GM12878 (cell line): ENCODE measurements around the gene TIMM17A. TPM values are rescaled to one million over a fixed set of nuclear protein-coding genes. Genes with fewer than 3 reads are reported as not detected.
A peak's percentile ranks its signal among the peaks of the same experiment; 100 is the strongest.

Experiments used
- ASH2L ChIP-seq: fragments of 300-600, 200-600 bp; sonication (generic); IDR thresholded peaks from 2 replicates; pipeline ENCODE4 v1.6.1; 2017; ENCODE audit warnings: low read depth, mild to moderate bottlenecking, borderline replicate concordance
- BCL3 ChIP-seq: IDR thresholded peaks from 2 replicates; pipeline ENCODE4 v1.6.1; 2011; ENCODE audit warnings: borderline replicate concordance, low read depth, mild to moderate bottlenecking, moderate library complexity, low read length; ENCODE audit not compliant: insufficient read depth, poor library complexity, severe bottlenecking
- CBFB ChIP-seq: IDR thresholded peaks from 2 replicates; pipeline ENCODE4 v1.6.1; 2016; ENCODE audit warnings: antibody characterized with exemption, low read depth
- E4F1 ChIP-seq: fragments of 450-650 bp; IDR thresholded peaks from 2 replicates; pipeline ENCODE4 v1.6.1; 2018; ENCODE audit warnings: borderline replicate concordance, mild to moderate bottlenecking; ENCODE audit not compliant: partially characterized antibody
- ESRRA ChIP-seq: IDR thresholded peaks from 2 replicates; pipeline ENCODE4 v1.6.1; 2012; ENCODE audit warnings: mild to moderate bottlenecking, low read length, improper control_type of control experiment
- FOXK2 ChIP-seq: fragments of 450-650 bp; IDR thresholded peaks from 2 replicates; pipeline ENCODE4 v1.6.1; 2017; ENCODE audit warnings: mild to moderate bottlenecking, moderate library complexity
- IKZF2 ChIP-seq, 2 experiments: fragments of 450-650 bp; IDR thresholded peaks; 2 replicates each; pipeline ENCODE4 v1.6.1; 2017; ENCODE audit warnings: mild to moderate bottlenecking in 2 of 2, moderate library complexity in 2 of 2
- KDM1A ChIP-seq: fragments of 200-600 bp; sonication (generic); IDR thresholded peaks from 2 replicates; pipeline ENCODE4 v1.6.1; 2016; ENCODE audit warnings: borderline replicate concordance
- KLF5 ChIP-seq: fragments of 450-650 bp; IDR thresholded peaks from 2 replicates; pipeline ENCODE4 v1.6.1; 2014; ENCODE audit warnings: mild to moderate bottlenecking; ENCODE audit not compliant: partially characterized antibody
- MYB ChIP-seq: fragments of 150-350 bp; IDR thresholded peaks from 2 replicates; pipeline ENCODE4 v1.6.1; 2014; ENCODE audit warnings: mild to moderate bottlenecking, low read depth, low read length, borderline replicate concordance
- POLR2AphosphoS2 ChIP-seq: IDR thresholded peaks from 2 replicates; pipeline ENCODE4 v1.6.1; 2011; ENCODE audit warnings: low read depth, mild to moderate bottlenecking, low read length, improper control_type of control experiment, moderate library complexity
- POLR2AphosphoS5 ChIP-seq: IDR thresholded peaks from 2 replicates; pipeline ENCODE4 v1.6.1; 2011; ENCODE audit warnings: mild to moderate bottlenecking, low read length, inconsistent platforms
- PRDM15 ChIP-seq: fragments of 450-650 bp; formaldehyde crosslinking; IDR thresholded peaks from 2 replicates; pipeline ENCODE4 v1.4.0; 2020; ENCODE audit warnings: mild to moderate bottlenecking, moderate library complexity
- RAD21 ChIP-seq: IDR thresholded peaks from 2 replicates; pipeline ENCODE4 v1.6.1; 2011; ENCODE audit warnings: mild to moderate bottlenecking, low read depth, low read length, moderate library complexity; ENCODE audit not compliant: insufficient read depth
- SIX5 ChIP-seq: IDR thresholded peaks from 2 replicates; pipeline ENCODE4 v1.6.1; 2011; ENCODE audit warnings: mild to moderate bottlenecking, low read depth, low read length, moderate library complexity; ENCODE audit not compliant: severe bottlenecking
- SKIL ChIP-seq: fragments of 450-650 bp; IDR thresholded peaks from 2 replicates; pipeline ENCODE4 v1.6.1; 2017; ENCODE audit warnings: mild to moderate bottlenecking, low read depth, inconsistent platforms; ENCODE audit not compliant: poor library complexity, severe bottlenecking
- STAT3 ChIP-seq: IDR thresholded peaks from 2 replicates; pipeline ENCODE4 v1.6.1; 2011; ENCODE audit warnings: low read depth, low read length, improper control_type of control experiment
- WRNIP1 ChIP-seq: IDR thresholded peaks from 2 replicates; pipeline ENCODE4 v1.6.1; 2011; ENCODE audit warnings: low read depth, low read length, improper control_type of control experiment, borderline replicate concordance
- ZBED1 ChIP-seq: IDR thresholded peaks from 2 replicates; pipeline ENCODE4 v1.6.1; 2016; ENCODE audit warnings: borderline replicate concordance
- ZNF217 ChIP-seq: fragments of 450-650 bp; IDR thresholded peaks from 2 replicates; pipeline ENCODE4 v1.6.1; 2017; ENCODE audit warnings: antibody characterized with exemption, mild to moderate bottlenecking
- ZNF622 ChIP-seq: fragments of 450-650 bp; IDR thresholded peaks from 2 replicates; pipeline ENCODE4 v1.6.1; 2017; ENCODE audit warnings: mild to moderate bottlenecking, inconsistent platforms
- polyA plus RNA-seq, 11 experiments: library from polyadenylated mRNA; depleted of rRNA in 4 of 11; unstranded in 6 of 11; stranded (reverse) in 5 of 11; fragments of >200 nt; fragmentation: Nextera tagmentation in 4 of 11; fragmentation: Illumina TruSeq in 1 of 11; extraction: Ambion mirVana in 4 of 11; extraction: Trizol in 1 of 11; gene quantifications; 1 replicate in 1 of 11; 2 replicates in 10 of 11; pipeline versions ENCODE4 v1.2.1 to v1.2.3, GENCODE V29; 2011 to 2016; ENCODE audit warnings: inconsistent platforms in 2 of 11, missing spikeins in 2 of 11, low read depth in 1 of 11
- total RNA-seq, 4 experiments: library from RNA; depleted of rRNA in 3 of 4; stranded (reverse); fragments of >200 nt in 3 of 4; fragmentation: Illumina TruSeq in 1 of 4; extraction: Trizol in 1 of 4; gene quantifications; 2 replicates each; pipeline versions ENCODE4 v1.2.1 to v1.2.3, GENCODE V29; 2013 to 2021

The TIMM17A gene
- total and polyA plus RNA-seq, 10 of the 15 experiments (the other 5 are each of a cell fraction or from before 2014, with no cell fraction given): 68.6 to 357 (median 92.4) TPM

- TF ChIP-seq MYB: no peak
- no peak for TF ChIP-seq KDM1A
- TF ChIP-seq FOXK2: 0 out of 2 replicates have a peak, but pooled peaks have one; percentile 33
- no peak for TF ChIP-seq ESRRA
- no peak for TF ChIP-seq SIX5
- TF ChIP-seq IKZF2 (IDR thresholded peaks at IDR 0.05): peak; percentile 53 to 69
- TF ChIP-seq BCL3: peak; percentile 34
- no peak for TF ChIP-seq WRNIP1
- no peak for TF ChIP-seq PRDM15 (CRISPR knock-in tag)
- 0 out of 2 replicates have a peak, but pooled peaks have one; percentile 36 for TF ChIP-seq ZBED1
- peak; percentile 58 for TF ChIP-seq E4F1
- TF ChIP-seq KLF5: peak; percentile 10
- TF ChIP-seq ZNF217: no peak
- TF ChIP-seq SKIL: no peak
- peak; percentile 83; the same call in 1 of the 2 replicates for TF ChIP-seq POLR2AphosphoS2
- TF ChIP-seq POLR2AphosphoS5: peak; percentile 99
- TF ChIP-seq RAD21: no peak
- peak; percentile 85; the same call in 1 of the 2 replicates for TF ChIP-seq CBFB
- TF ChIP-seq ZNF622: no peak
- no peak for TF ChIP-seq ASH2L
- TF ChIP-seq STAT3: 0 out of 2 replicates have a peak, but pooled peaks have one; percentile 45
These were observed at the start of gene TIMM17A (continued) for GRCh38 chr1:201955009-201955728.
